Measurements from ENCODE around the gene MAGI2. TPM values are rescaled to one million over a fixed set of nuclear protein-coding genes. Genes with fewer than 3 reads are reported as not detected.
A peak's percentile ranks its signal among the peaks of the same experiment; 100 is the strongest.
"Not testable (repeated sequence)": the region's sequence is repeated elsewhere in the genome, so short reads cannot be mapped to it uniquely, and the experiment has no call there.

The MAGI2 gene
- polyA plus RNA-seq, 4 donors, result 32.0 to 38.7 (median 33.7) TPM

GRCh38 chr7:79452032-79452494 is 1.4 kb downstream of the MAGI2 start:
- peak in 2 of 4 donors; percentile 68 to 70 for DNase-seq (ENCODE audit: low read depth in 4 of 4, low spot score in 2 of 4)

- DNase-seq (ENCODE audit: low read depth in 4 of 4, low spot score in 2 of 4), result no peak
These were observed 1.9 kb downstream of the MAGI2 start for GRCh38 chr7:79451580-79451979.

- not testable (repeated sequence) for DNase-seq (ENCODE audit: low read depth in 4 of 4, low spot score in 2 of 4)
These were observed 10.7 kb downstream of the MAGI2 start for GRCh38 chr7:79442766-79443165.

GRCh38 chr7:79436378-79436777 is 17.1 kb downstream of the MAGI2 start:
- DNase-seq (ENCODE audit: low read depth in 4 of 4, low spot score in 2 of 4), result no peak

- no peak for DNase-seq (ENCODE audit: low read depth in 4 of 4, low spot score in 2 of 4)
These were observed 18.6 kb downstream of the MAGI2 start for GRCh38 chr7:79434867-79435266.

GRCh38 chr7:79434098-79434497 is 19.4 kb downstream of the MAGI2 start:
- DNase-seq (ENCODE audit: low read depth in 4 of 4, low spot score in 2 of 4), result no peak

- DNase-seq (ENCODE audit: low read depth in 4 of 4, low spot score in 2 of 4), result no peak
These were observed 23.1 kb downstream of the MAGI2 start for GRCh38 chr7:79430391-79430790.

GRCh38 chr7:79425665-79426064 is 27.8 kb downstream of the MAGI2 start:
- no peak for DNase-seq (ENCODE audit: low read depth in 4 of 4, low spot score in 2 of 4)

- DNase-seq (ENCODE audit: low read depth in 4 of 4, low spot score in 2 of 4), result no peak
These were observed 31.7 kb downstream of the MAGI2 start for GRCh38 chr7:79421751-79422150.

- no peak for DNase-seq (ENCODE audit: low read depth in 4 of 4, low spot score in 2 of 4)
These were observed 33.0 kb downstream of the MAGI2 start for GRCh38 chr7:79420464-79420863.

- no peak for DNase-seq (ENCODE audit: low read depth in 4 of 4, low spot score in 2 of 4)
These were observed 38.6 kb downstream of the MAGI2 start for GRCh38 chr7:79414910-79415309.

GRCh38 chr7:79412915-79413314 is 40.6 kb downstream of the MAGI2 start:
- no peak for DNase-seq (ENCODE audit: low read depth in 4 of 4, low spot score in 2 of 4)

GRCh38 chr7:79412438-79412837 is 41.0 kb downstream of the MAGI2 start:
- no peak for DNase-seq (ENCODE audit: low read depth in 4 of 4, low spot score in 2 of 4)

GRCh38 chr7:79410345-79410744 is 43.1 kb downstream of the MAGI2 start:
- DNase-seq (ENCODE audit: low read depth in 4 of 4, low spot score in 2 of 4), result no peak

- no peak for DNase-seq (ENCODE audit: low read depth in 4 of 4, low spot score in 2 of 4)
These were observed 46.1 kb downstream of the MAGI2 start for GRCh38 chr7:79407351-79407750.

GRCh38 chr7:79406371-79406770 is 47.1 kb downstream of the MAGI2 start:
- no peak for DNase-seq (ENCODE audit: low read depth in 4 of 4, low spot score in 2 of 4)

GRCh38 chr7:79405368-79405767 is 48.1 kb downstream of the MAGI2 start:
- no peak for DNase-seq (ENCODE audit: low read depth in 4 of 4, low spot score in 2 of 4)

GRCh38 chr7:79403879-79404278 is 49.6 kb downstream of the MAGI2 start:
- DNase-seq (ENCODE audit: low read depth in 4 of 4, low spot score in 2 of 4), result no peak

GRCh38 chr7:79403451-79403850 is 50.0 kb downstream of the MAGI2 start:
- DNase-seq (ENCODE audit: low read depth in 4 of 4, low spot score in 2 of 4), result no peak

- peak in 1 of 4 donors; percentile 4 for DNase-seq (ENCODE audit: low read depth in 4 of 4, low spot score in 2 of 4)
These were observed 52.2 kb downstream of the MAGI2 start for GRCh38 chr7:79401254-79401653.

GRCh38 chr7:79400222-79400621 is 53.2 kb downstream of the MAGI2 start:
- DNase-seq (ENCODE audit: low read depth in 4 of 4, low spot score in 2 of 4), result no peak

GRCh38 chr7:79398138-79398749 is 55.2 kb downstream of the MAGI2 start:
- no peak for DNase-seq (ENCODE audit: low read depth in 4 of 4, low spot score in 2 of 4)

Data from left renal cortex interstitium (tissue), 4 donors.